ENCODE results near the gene GALNT11.
"Not testable (repeated sequence)": the region's sequence is repeated elsewhere in the genome, so short reads cannot be mapped to it uniquely, and the experiment has no call there.

The GALNT11 gene

DNA sequence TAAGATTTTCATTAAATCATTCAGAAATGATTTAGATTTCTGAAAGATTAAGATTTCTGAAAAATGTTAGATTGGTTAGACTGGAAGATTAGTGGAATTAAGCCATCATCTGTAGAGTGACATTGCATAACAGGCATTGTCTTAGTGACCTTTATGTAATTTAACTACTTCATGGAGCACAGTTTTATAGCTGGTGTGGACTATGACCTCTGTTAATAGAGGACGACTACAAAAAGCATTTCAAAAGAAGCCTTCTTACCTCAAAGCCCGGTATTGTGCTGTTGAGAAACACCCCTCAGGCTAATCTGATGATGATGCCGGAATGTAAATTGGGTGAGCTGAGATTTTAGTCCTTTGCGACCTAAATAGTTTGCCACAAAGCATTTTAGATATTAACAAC lies 55.6 kb downstream of the GALNT11 start:
- Histone ChIP-seq H3K9ac (ENCODE audit: insufficient read length) (no peak overlapping the region), H3K9me3 (ENCODE audit: low read depth, low read length) (no peaks in the 10 kb centered on the region), H3K27ac (peak overlapping the region; percentile 25; the same call in 1 of the 2 replicates), H3K36me3 (ENCODE audit: insufficient read depth, low read length) (no peaks in the 10 kb centered on the region), H3K4me3 (no peak overlapping the region)
- DNase-seq (ENCODE audit: low read depth, low spot score): peak; percentile 45
- TF ChIP-seq FOXP2 (optimal IDR thresholded peaks at IDR 0.05; ENCODE audit: control extremely low read depth, extremely low read length, insufficient read depth) (no peak), POLR2AphosphoS5 (IDR thresholded peaks at IDR 0.05; ENCODE audit: borderline replicate concordance, low read depth, low read length) (no peak), EZH2 (IDR thresholded peaks at IDR 0.05) (no peak)

DNA sequence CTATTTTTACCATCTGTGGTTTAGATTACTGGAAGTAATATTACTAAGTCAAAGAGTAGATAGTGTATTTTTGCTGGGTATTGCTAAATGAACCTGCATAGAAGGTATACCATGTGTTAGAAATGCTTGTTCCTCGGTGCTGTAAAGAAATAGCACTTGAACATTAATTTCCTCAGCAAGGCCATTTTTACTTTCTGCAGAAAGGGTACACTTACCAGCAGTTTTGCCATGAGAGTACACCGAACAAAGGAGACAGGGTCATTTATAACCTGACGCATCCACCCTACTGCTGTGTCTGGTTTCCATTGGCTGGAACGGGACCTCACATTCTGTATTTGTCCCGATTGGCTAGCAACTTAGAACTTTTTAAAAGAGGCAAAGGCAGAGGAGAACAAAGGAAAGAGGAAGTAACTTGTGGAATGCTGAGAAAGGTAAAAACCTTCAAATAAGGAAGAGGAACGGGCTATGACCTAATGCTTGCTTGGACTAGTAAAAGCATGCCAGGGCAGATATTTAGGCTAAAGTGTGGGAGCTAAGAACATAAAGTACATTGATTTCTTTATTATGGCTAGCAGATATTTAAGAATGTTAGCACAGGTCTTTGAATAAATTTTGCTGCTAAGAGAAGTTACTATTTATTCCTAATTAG lies 56.7 kb downstream of the GALNT11 start:
- DNase-seq (ENCODE audit: low read depth, low spot score); H3K9me3 ChIP-seq (ENCODE audit: low read depth, low read length); H3K27ac ChIP-seq; H3K9ac ChIP-seq (ENCODE audit: insufficient read length); H3K36me3 ChIP-seq (ENCODE audit: insufficient read depth, low read length); H3K4me3 ChIP-seq: not testable (repeated sequence)

DNA sequence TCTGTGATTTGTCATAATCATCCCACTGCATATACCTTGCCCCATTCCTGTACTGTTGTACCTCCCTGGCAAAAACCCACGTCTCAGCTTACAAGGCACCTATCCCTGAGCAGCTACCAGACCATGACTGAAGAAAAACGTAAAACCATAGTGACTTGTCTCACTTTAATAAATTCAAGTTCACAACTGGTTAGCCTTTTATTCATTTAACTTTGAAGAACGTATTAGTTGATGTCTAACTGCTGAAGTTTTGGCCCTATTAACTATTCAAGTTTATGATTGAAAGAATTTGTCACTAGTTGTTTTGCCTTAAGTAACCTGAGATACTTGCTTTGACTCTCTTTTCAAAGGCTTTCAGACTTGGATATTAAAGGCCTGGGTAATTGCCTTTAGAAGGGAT lies 59.7 kb downstream of the GALNT11 start:
- H3K4me3 ChIP-seq: no peak overlapping the region
- no peaks in the 10 kb centered on the region for H3K36me3 ChIP-seq (ENCODE audit: insufficient read depth, low read length)
- TF ChIP-seq FOXP2 (optimal IDR thresholded peaks at IDR 0.05; ENCODE audit: control extremely low read depth, extremely low read length, insufficient read depth) (no peak), EZH2 (IDR thresholded peaks at IDR 0.05) (no peak), POLR2AphosphoS5 (IDR thresholded peaks at IDR 0.05; ENCODE audit: borderline replicate concordance, low read depth, low read length) (no peak)
- H3K9me3 ChIP-seq (ENCODE audit: low read depth, low read length): no peaks in the 10 kb centered on the region; the same call in 1 of the 2 replicates
- DNase-seq (ENCODE audit: low read depth, low spot score): no peak
- no peak overlapping the region for H3K9ac ChIP-seq (ENCODE audit: insufficient read length)
- H3K27ac ChIP-seq: no peak overlapping the region

DNA sequence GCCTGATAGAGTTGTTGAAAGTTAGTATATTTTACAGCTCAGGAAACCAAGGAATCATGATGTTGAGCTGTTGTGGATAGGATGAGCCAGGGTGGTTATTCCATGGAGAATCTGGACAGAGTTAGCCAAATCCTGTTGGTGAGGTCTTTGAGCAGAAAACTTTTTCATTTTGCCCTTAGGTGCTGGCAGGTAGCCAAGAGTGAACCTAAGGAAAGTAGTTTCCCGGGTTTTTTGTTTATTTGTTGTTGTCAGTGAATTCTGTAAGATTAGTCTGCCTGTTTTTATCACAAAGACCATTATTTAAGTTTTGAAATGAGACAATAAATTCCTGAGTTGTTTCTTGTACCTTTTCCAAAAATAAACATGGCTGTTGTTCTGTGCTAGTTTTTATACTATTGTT lies 61.0 kb downstream of the GALNT11 start:
- Histone ChIP-seq H3K36me3 (ENCODE audit: insufficient read depth, low read length) (no peaks in the 10 kb centered on the region), H3K9ac (ENCODE audit: insufficient read length) (no peak overlapping the region), H3K4me3 (no peak overlapping the region), H3K9me3 (ENCODE audit: low read depth, low read length) (no peaks in the 10 kb centered on the region; the same call in 1 of the 2 replicates), H3K27ac (no peak overlapping the region)
- TF ChIP-seq POLR2AphosphoS5 (IDR thresholded peaks at IDR 0.05; ENCODE audit: borderline replicate concordance, low read depth, low read length) (no peak), EZH2 (IDR thresholded peaks at IDR 0.05) (no peak), FOXP2 (optimal IDR thresholded peaks at IDR 0.05; ENCODE audit: control extremely low read depth, extremely low read length, insufficient read depth) (no peak)
- no peak for DNase-seq (ENCODE audit: low read depth, low spot score)

DNA sequence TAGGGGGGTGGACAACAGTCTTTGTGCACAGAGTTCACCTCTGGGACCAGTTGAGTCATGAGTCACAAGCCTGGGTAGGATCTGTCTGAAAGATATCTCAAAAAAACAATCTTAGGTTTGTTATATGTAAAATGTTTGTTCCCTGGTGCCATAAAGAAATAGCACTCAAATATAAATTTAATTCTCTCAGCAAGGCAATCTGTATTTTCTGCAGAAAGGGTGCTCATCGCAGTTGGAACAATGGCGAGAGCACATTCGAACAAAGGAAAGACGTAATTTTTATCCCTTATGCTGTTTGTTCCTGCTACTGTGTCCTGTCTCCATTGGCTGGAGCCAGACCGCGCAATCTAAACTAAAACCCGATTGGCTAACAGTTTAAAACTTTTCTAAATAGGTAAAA lies 63.7 kb downstream of the GALNT11 start:
- no peak overlapping the region for H3K9ac ChIP-seq (ENCODE audit: insufficient read length)
- TF ChIP-seq EZH2 (IDR thresholded peaks at IDR 0.05) (no peak), FOXP2 (optimal IDR thresholded peaks at IDR 0.05; ENCODE audit: control extremely low read depth, extremely low read length, insufficient read depth) (no peak), POLR2AphosphoS5 (IDR thresholded peaks at IDR 0.05; ENCODE audit: borderline replicate concordance, low read depth, low read length) (no peak)
- no peak for DNase-seq (ENCODE audit: low read depth, low spot score)
- no peak overlapping the region for H3K4me3 ChIP-seq
- H3K36me3 ChIP-seq (ENCODE audit: insufficient read depth, low read length): no peaks in the 10 kb centered on the region
- H3K27ac ChIP-seq: no peak overlapping the region
- no peaks in the 10 kb centered on the region; the same call in 1 of the 2 replicates for H3K9me3 ChIP-seq (ENCODE audit: low read depth, low read length)

DNA sequence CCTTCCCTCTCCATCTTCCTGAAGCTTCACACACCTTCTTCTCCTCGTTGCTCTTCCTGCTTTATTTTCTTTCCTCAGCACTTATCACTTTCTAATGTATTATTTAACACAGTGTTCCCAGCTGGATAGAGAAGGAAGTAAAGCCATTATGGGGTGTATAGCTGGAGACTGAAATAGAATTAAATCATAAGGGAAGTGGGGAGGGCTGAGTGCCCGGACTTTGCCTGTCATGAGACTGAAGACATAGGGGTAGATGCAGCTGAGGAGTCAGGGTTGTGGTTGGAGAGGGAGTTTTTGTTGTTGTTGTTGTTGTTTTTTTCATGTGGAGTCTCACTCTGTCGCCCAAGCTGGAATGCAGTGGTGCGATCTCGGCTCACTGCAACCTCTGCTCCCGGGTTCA lies 65.3 kb downstream of the GALNT11 start:
- H3K27ac ChIP-seq: no peak overlapping the region
- no peak overlapping the region for H3K4me3 ChIP-seq
- H3K9me3 ChIP-seq (ENCODE audit: low read depth, low read length): no peaks in the 10 kb centered on the region; the same call in 1 of the 2 replicates
- H3K9ac ChIP-seq (ENCODE audit: insufficient read length): no peak overlapping the region
- no peak for DNase-seq (ENCODE audit: low read depth, low spot score)
- no peaks in the 10 kb centered on the region for H3K36me3 ChIP-seq (ENCODE audit: insufficient read depth, low read length)
- no peak for TF ChIP-seq FOXP2 (optimal IDR thresholded peaks at IDR 0.05; ENCODE audit: control extremely low read depth, extremely low read length, insufficient read depth)
- TF ChIP-seq POLR2AphosphoS5 (IDR thresholded peaks at IDR 0.05; ENCODE audit: borderline replicate concordance, low read depth, low read length): no peak
- TF ChIP-seq EZH2 (IDR thresholded peaks at IDR 0.05): no peak

DNA sequence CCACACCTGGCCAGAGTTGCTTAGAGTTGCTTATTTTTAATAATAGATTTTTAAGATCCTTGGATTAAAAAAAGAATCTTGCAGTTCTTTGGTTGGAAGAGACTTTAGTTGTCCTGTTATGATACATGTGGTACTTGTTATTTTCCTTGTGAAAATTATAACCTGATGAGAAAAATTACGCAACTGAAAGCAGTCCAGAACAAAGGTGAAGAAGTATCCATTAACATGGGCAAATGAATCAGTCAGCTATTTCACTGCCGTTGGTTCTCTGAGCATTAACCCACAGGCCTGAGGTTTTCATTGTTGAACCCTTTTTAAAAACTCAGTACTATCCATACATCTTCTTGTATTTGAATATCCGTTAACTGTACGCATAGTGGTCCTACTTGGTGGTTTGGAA lies 68.2 kb downstream of the GALNT11 start:
- DNase-seq (ENCODE audit: low read depth, low spot score): no peak
- no peaks in the 10 kb centered on the region; the same call in 1 of the 2 replicates for H3K9me3 ChIP-seq (ENCODE audit: low read depth, low read length)
- no peak overlapping the region for H3K4me3 ChIP-seq
- no peaks in the 10 kb centered on the region for H3K36me3 ChIP-seq (ENCODE audit: insufficient read depth, low read length)
- TF ChIP-seq POLR2AphosphoS5 (IDR thresholded peaks at IDR 0.05; ENCODE audit: borderline replicate concordance, low read depth, low read length): no peak
- TF ChIP-seq FOXP2 (optimal IDR thresholded peaks at IDR 0.05; ENCODE audit: control extremely low read depth, extremely low read length, insufficient read depth): no peak
- TF ChIP-seq EZH2 (IDR thresholded peaks at IDR 0.05): no peak
- no peak overlapping the region for H3K9ac ChIP-seq (ENCODE audit: insufficient read length)
- H3K27ac ChIP-seq: no peak overlapping the region

DNA sequence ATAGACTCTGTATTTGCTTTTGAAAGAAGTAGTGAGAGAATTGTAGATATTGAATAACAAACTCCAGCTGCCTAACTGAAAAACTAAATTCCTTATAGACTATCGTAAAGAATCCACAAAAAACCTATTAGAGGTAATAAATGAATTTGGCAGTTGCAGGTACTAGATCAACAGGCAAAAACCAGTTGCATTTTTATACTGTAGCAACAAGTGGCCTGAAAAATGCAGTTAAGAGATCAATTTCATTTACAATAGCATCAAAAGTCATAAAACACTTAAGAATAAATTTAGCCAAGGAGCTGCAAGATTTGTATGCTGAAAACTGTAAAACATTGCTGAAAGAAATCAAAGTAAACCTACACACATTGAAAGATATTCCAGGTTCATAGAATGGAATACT lies 70.3 kb downstream of the GALNT11 start:
- Histone ChIP-seq H3K36me3 (ENCODE audit: insufficient read depth, low read length) (no peaks in the 10 kb centered on the region), H3K27ac (no peak overlapping the region), H3K4me3 (no peak overlapping the region), H3K9ac (ENCODE audit: insufficient read length) (no peak overlapping the region), H3K9me3 (ENCODE audit: low read depth, low read length) (no peaks in the 10 kb centered on the region)
- DNase-seq (ENCODE audit: low read depth, low spot score): no peak
- TF ChIP-seq FOXP2 (optimal IDR thresholded peaks at IDR 0.05; ENCODE audit: control extremely low read depth, extremely low read length, insufficient read depth): no peak
- TF ChIP-seq POLR2AphosphoS5 (IDR thresholded peaks at IDR 0.05; ENCODE audit: borderline replicate concordance, low read depth, low read length): no peak
- TF ChIP-seq EZH2 (IDR thresholded peaks at IDR 0.05): no peak

DNA sequence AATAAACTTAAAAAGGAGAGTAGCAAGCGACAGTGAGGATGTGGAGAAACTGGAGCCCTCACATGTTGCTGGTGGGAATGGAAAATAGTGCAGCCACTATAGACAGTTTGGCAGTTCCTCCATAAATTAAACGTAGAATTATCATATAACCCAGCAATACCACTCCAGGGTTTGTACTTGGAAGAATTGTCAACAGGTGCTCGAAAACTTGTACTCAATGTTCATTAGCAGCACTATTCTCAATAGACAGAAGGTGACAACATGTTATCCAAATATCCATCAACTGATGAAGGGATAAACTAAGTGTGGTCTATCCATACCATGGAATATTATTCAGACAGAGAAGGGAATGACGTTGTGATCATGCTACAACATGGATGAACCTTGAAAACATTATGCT lies 71.9 kb downstream of the GALNT11 start:
- TF ChIP-seq FOXP2 (optimal IDR thresholded peaks at IDR 0.05; ENCODE audit: control extremely low read depth, extremely low read length, insufficient read depth) (no peak), POLR2AphosphoS5 (IDR thresholded peaks at IDR 0.05; ENCODE audit: borderline replicate concordance, low read depth, low read length) (no peak), EZH2 (IDR thresholded peaks at IDR 0.05) (no peak)
- Histone ChIP-seq H3K36me3 (ENCODE audit: insufficient read depth, low read length) (no peaks in the 10 kb centered on the region; the same call in 1 of the 2 replicates), H3K27ac (no peak overlapping the region), H3K9me3 (ENCODE audit: low read depth, low read length) (no peaks in the 10 kb centered on the region), H3K4me3 (no peak overlapping the region), H3K9ac (ENCODE audit: insufficient read length) (no peak overlapping the region)
- no peak for DNase-seq (ENCODE audit: low read depth, low spot score)
